ENCODE results near the gene TSKS. TPM values are rescaled to one million over a fixed set of nuclear protein-coding genes. Genes with fewer than 3 reads are reported as not detected.

TSKS gene
- total and polyA plus RNA-seq, 7 donors: 0.18 to 0.27 (median 0.21) TPM; not detected in 3

DNA sequence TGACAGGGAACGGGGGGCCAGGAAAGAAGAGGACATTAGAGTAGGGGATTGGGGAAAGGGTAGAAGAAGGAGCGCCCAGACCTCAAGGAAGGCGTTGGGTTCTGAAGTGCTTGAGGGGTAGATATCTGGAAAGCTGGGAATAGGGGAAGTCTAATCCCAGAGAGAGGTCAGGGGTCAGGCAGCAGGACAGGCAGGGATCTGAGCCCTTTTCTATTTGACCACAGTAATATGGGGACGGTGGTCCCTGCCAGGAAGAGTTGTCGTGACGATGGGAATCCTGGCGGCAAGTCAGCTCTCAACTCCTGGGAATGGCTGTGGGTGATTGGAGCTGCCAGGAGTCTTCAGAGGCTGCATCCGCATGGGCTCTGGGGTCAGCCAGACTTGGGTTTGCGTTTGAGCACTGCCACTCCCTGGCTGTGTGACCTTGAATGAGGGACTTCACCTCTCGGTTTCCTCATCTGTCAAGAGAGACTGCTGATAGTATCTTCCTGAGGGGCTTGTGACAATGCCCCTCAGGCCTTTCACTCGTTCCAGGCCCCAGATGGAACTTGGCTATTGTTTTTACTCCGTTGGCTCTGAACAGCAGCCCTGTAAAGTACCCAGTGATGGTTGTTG, 5.0 kb upstream of the TSKS start:
- TF ChIP-seq, protein P1, sequence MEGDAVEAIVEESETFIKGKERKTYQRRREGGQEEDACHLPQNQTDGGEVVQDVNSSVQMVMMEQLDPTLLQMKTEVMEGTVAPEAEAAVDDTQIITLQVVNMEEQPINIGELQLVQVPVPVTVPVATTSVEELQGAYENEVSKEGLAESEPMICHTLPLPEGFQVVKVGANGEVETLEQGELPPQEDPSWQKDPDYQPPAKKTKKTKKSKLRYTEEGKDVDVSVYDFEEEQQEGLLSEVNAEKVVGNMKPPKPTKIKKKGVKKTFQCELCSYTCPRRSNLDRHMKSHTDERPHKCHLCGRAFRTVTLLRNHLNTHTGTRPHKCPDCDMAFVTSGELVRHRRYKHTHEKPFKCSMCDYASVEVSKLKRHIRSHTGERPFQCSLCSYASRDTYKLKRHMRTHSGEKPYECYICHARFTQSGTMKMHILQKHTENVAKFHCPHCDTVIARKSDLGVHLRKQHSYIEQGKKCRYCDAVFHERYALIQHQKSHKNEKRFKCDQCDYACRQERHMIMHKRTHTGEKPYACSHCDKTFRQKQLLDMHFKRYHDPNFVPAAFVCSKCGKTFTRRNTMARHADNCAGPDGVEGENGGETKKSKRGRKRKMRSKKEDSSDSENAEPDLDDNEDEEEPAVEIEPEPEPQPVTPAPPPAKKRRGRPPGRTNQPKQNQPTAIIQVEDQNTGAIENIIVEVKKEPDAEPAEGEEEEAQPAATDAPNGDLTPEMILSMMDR (IDR thresholded peaks at IDR 0.05): no peak
- Histone ChIP-seq H3K27ac (no peak overlapping the region), H3K9me3 (no peaks in the 10 kb centered on the region), H3K27me3 (ENCODE audit: insufficient read depth in 3 of 3, low read length in 2 of 3) (no peaks in the 10 kb centered on the region), H3K4me1 (peaks cover 16% of the 10 kb centered on the region), H3K4me3 (peak overlapping the region; percentile 82), H3K36me3 (ENCODE audit: insufficient read depth in 1 of 2, low read depth in 1 of 2) (no peaks in the 10 kb centered on the region)
- 44 to 52% (median 45%) methylated on average over 12 of the region's 12 CpGs for WGBS, 3 donors
- intact Hi-C loops (cut with DNase I): loop anchor here (5.0 kb wide), 2 partner anchors 34 to 39 kb away; no protein-coding TSS in a partner anchor
- no peak for DNase-seq
- no peak for ATAC-seq

DNA sequence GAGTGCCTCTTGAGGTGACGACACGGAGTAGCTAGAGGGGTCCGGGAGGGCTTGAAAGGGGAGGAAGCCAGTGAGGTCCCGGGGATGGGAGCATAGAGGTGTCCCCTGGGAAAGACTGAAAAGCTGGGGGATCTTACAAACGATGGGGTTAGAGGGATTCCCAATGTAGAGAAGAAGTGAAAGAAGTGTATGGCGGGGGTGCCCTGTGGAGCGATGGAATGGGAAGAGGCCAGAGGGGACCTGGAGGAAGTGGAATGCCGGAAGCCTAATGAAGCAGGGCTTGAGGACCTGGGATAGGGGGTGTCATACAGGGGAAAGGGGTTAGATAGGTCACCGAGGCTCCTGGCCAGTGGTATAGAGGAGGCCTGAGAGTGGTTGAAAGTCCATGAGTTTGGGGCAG, 4.3 kb upstream of the TSKS start:
- 1% methylated on average over 9 of the region's 9 CpGs for WGBS, 3 donors

DNA sequence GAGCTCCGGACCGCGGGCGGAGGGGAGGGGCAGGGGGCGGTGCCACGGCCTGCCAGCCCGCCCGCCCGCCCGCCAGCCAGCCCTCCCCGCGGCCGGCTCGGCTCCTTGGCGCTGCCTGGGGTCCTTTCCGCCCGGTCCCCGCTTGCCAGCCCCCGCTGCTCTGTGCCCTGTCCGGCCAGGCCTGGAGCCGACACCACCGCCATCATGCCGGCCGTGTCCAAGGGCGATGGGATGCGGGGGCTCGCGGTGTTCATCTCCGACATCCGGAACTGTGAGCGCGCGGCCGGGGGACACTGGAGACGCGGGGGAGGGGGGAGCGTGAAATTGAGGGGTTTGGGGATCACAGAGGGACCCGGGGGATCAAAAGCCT, 3.8 kb upstream of the TSKS start, which contains the start of gene AP2A1:
Gene AP2A1, plus strand, starts transcription at position 72 of the 370 bp plus-strand sequence. Its CDS starts 133 bp downstream, at position 205.
- Histone ChIP-seq H3K4me1 (peaks cover 16% of the 10 kb centered on the region), H3K27me3 (ENCODE audit: insufficient read depth in 3 of 3, low read length in 2 of 3) (no peaks in the 10 kb centered on the region), H3K36me3 (ENCODE audit: insufficient read depth in 1 of 2, low read depth in 1 of 2) (no peaks in the 10 kb centered on the region), H3K4me3 (peak within 1 kb of the TSS; percentile 82), H3K9me3 (no peaks in the 10 kb centered on the region), H3K27ac (peak within 1 kb of the TSS; percentile 88)
- intact Hi-C loops (cut with DNase I): loop anchor here (5.0 kb wide), 2 partner anchors 35 to 40 kb away; no protein-coding TSS in a partner anchor
- WGBS, 3 donors: 1 to 2% (median 1%) methylated on average over 28 to 38 of the region's 38 CpGs
- ATAC-seq: peak in 2 of 4 donors; percentile 2 to 10
- TF ChIP-seq, protein P1 (IDR thresholded peaks at IDR 0.05): no peak
- no peak for DNase-seq

More for the DNA sequence above, 4.3 kb upstream of the TSKS start:
- intact Hi-C loops (cut with DNase I): loop anchor here (5.0 kb wide), 2 partner anchors 35 to 40 kb away; no protein-coding TSS in a partner anchor
- ATAC-seq (no peak), DNase-seq (no peak)
- Histone ChIP-seq H3K9me3 (no peaks in the 10 kb centered on the region), H3K27me3 (ENCODE audit: insufficient read depth in 3 of 3, low read length in 2 of 3) (no peaks in the 10 kb centered on the region), H3K4me1 (peaks cover 16% of the 10 kb centered on the region), H3K27ac (peak overlapping the region; percentile 81), H3K36me3 (ENCODE audit: insufficient read depth in 1 of 2, low read depth in 1 of 2) (no peaks in the 10 kb centered on the region), H3K4me3 (peak overlapping the region; percentile 82)
- TF ChIP-seq, protein P1 (IDR thresholded peaks at IDR 0.05): no peak

DNA sequence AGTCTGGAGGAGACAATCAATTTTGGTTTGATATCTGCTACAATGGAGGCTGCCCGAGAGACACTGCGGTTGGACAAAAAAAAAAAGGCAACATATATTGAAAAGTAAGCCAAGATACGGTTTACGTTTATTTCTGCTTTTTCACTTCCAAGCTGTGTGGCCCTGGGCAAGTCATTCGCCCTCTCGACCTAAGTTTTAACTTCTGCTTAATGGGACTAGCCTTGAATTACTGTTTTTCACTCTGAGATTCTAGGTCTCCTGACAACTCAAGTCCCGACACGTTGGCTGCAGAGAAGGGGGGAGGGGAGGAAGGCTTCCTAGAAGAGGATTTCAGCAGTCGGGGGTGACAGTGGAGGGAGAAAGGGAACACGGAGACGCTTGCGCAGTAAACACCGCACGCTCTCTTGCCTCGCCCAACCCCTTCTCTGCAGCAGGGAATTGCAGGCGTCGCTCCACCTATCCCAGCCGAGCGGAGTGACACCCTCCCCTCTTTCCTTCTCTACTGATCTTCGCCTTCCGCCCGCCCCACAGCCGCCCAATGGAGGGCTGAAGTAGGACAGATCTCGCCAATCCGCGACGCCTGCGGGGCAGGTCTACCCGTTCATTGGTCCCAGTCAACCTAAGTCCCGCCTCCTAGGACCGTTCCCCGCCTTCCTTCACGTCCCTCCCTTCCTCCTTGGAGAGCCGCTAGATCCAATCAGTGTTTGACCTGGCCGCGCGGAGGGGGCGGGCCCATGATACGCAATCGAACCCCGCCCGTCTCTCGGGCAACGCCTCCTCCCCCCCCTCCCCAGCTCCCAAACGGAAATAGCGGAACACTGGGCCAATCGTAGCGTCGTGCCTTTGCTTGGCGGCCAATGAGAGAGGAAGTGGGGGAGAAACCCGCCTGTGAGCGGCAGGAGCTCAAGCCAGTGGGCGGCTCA, 3.2 kb upstream of the TSKS start:
- H3K4me1 ChIP-seq: peaks cover 16% of the 10 kb centered on the region
- H3K27ac ChIP-seq: peak overlapping the region; percentile 88
- peak overlapping the region; percentile 82 for H3K4me3 ChIP-seq
- H3K36me3 ChIP-seq (ENCODE audit: insufficient read depth in 1 of 2, low read depth in 1 of 2): no peaks in the 10 kb centered on the region
- intact Hi-C loops (cut with DNase I): loop anchor here (5.0 kb wide), 2 partner anchors 36 to 41 kb away; no protein-coding TSS in a partner anchor
- DNase-seq (peak; percentile 100), ATAC-seq (peak; percentile 90 to 94 (median 92))
- no peaks in the 10 kb centered on the region for H3K9me3 ChIP-seq
- H3K27me3 ChIP-seq (ENCODE audit: insufficient read depth in 3 of 3, low read length in 2 of 3): no peaks in the 10 kb centered on the region
- 1 to 2% (median 2%) methylated on average over 44 to 53 of the region's 53 CpGs for WGBS, 3 donors
- TF ChIP-seq, protein P1 (IDR thresholded peaks at IDR 0.05): no peak

All from psoas muscle (tissue), 8 donors.